Neutrophil (primary cell): Measurements from ENCODE around the gene ZNF423.

Source experiments
- H3K27ac ChIP-seq: fragments of 200-600 bp; sonication (generic); 2 replicates; pipeline ENCODE4 v1.5.1; 2016; ENCODE audit warnings: mild to moderate bottlenecking, moderate library complexity
- H3K27me3 ChIP-seq: fragments of 200-600 bp; sonication (generic); 2 replicates; pipeline ENCODE4 v1.6.0; 2016; ENCODE audit warnings: mild to moderate bottlenecking
- H3K36me3 ChIP-seq: fragments of 200-600 bp; sonication (generic); 2 replicates; pipeline ENCODE4 v1.5.1; 2017
- H3K4me1 ChIP-seq, 2 experiments: fragments of 200-600 bp in 1 of 2; sonication (generic) in 1 of 2; 1 replicate in 1 of 2; 2 replicates in 1 of 2; pipeline versions ENCODE4 v1.5.1 to v1.6.1; 2013 to 2016; ENCODE audit warnings: low read depth in 1 of 2, low read length in 1 of 2, mild to moderate bottlenecking in 1 of 2, moderate library complexity in 1 of 2; ENCODE audit not compliant: control insufficient read depth in 1 of 2, insufficient read depth in 1 of 2
- H3K4me3 ChIP-seq, 2 experiments: fragments of 200-600 bp in 1 of 2; sonication (generic) in 1 of 2; 1 replicate in 1 of 2; 2 replicates in 1 of 2; pipeline ENCODE4 v1.5.1; 2013 to 2016; ENCODE audit warnings: low read depth in 1 of 2, low read length in 1 of 2, mild to moderate bottlenecking in 1 of 2, moderate library complexity in 1 of 2
- H3K9me3 ChIP-seq: fragments of 200-600 bp; sonication (generic); 2 replicates; pipeline ENCODE4 v1.5.1; 2016
- TF ChIP-seq, protein P1 (sequence below): fragments of 200-600 bp; sonication (generic); IDR thresholded peaks from 2 replicates; pipeline ENCODE4 v1.5.1; 2016; ENCODE audit warnings: antibody characterized with exemption

The ZNF423 gene

DNA sequence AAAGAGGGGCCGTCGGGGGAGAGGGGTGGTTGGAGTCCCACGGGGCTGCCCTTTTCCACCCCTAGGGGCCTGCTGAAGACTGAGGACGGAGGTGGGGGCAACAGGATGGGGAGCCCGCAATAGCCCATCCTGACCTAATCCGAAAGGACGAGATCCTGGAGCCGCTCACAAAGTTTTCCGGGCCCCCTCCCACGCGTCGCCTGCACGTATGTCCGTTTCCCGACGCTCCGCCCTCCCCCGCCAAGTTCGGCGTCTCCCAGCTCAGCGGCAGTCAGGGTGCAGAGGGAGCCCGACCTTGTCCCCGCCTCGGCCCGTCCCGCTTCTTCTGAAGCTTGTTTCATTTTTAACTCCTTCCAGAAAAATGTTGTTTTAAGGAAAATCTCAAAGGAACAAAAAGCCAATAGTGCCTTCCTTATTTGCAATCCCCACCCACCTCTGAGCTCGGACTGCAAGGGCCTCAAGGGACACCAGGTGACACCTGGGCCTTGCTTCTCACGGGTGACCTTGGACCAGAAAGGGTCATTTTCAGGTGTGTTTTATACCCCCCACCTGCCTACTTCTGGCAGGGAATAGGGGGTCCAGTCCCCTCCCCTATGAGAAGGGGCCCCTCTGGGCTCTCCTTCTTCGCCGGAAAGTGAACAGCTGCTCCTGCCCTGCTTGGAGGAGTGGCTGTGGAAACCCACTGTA lies 3.4 kb upstream of the ZNF423 start:
- Histone ChIP-seq H3K36me3 (no peaks in the 10 kb centered on the region), H3K4me3 (no peak overlapping the region), H3K4me1 (peaks cover 11 to 42% of the 10 kb centered on the region in 2 experiments), H3K27me3 (peaks cover 100% of the 10 kb centered on the region), H3K9me3 (peaks cover 3% of the 10 kb centered on the region), H3K27ac (no peak overlapping the region)
- TF ChIP-seq, protein P1, sequence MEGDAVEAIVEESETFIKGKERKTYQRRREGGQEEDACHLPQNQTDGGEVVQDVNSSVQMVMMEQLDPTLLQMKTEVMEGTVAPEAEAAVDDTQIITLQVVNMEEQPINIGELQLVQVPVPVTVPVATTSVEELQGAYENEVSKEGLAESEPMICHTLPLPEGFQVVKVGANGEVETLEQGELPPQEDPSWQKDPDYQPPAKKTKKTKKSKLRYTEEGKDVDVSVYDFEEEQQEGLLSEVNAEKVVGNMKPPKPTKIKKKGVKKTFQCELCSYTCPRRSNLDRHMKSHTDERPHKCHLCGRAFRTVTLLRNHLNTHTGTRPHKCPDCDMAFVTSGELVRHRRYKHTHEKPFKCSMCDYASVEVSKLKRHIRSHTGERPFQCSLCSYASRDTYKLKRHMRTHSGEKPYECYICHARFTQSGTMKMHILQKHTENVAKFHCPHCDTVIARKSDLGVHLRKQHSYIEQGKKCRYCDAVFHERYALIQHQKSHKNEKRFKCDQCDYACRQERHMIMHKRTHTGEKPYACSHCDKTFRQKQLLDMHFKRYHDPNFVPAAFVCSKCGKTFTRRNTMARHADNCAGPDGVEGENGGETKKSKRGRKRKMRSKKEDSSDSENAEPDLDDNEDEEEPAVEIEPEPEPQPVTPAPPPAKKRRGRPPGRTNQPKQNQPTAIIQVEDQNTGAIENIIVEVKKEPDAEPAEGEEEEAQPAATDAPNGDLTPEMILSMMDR = no peak

DNA sequence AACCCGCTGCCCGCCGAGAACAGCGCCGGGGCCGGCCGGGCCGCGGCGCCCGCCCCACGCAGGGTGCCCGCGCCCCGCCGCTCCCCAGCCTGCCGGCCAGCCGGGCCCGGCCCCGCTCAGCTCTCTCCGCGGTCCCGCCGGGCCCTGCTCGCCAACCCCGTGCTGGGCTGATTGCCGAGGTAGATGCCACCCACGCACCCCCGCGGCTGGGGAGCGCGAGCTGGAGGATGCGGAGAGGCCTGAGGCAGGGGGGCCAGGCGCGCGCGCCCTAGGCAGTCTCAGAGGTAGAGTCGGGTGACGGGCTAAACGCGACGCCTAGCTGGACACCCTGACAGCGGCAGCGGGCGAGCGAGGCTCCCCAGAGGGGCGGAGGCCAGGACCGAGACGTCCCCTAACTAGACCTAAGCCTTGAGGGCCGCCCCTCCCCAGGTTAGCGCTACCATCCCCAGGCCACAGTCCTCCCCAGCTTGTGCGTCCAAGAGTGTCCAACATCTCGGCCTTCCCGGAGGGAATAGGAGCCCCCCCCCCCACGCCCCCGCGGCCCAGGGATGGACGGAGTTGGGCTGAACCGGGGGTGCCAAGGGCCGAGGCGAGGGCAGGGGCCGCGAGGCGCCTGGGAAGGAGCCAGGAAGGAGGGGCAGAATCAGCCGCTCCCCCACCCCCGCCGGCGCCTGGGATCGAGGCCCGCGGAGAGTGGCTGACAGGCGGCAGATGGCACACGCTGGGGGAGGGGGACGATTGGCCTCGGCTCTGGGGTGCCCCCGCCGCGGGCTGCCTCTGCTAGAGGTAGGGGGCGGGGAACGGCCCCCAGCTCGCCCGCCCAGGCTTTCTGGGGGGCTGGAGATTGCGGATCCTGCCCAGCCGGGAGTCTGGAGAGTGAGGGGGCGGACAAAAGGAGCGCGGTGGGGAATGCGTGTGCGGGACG lies 2.5 kb upstream of the ZNF423 start:
- no peak overlapping the region for H3K27ac ChIP-seq
- TF ChIP-seq, protein P1 = no peak
- peaks cover 11 to 42% of the 10 kb centered on the region in 2 experiments for H3K4me1 ChIP-seq
- peaks cover 100% of the 10 kb centered on the region for H3K27me3 ChIP-seq
- no peaks in the 10 kb centered on the region for H3K36me3 ChIP-seq
- no peak overlapping the region for H3K4me3 ChIP-seq
- peaks cover 3% of the 10 kb centered on the region for H3K9me3 ChIP-seq

DNA sequence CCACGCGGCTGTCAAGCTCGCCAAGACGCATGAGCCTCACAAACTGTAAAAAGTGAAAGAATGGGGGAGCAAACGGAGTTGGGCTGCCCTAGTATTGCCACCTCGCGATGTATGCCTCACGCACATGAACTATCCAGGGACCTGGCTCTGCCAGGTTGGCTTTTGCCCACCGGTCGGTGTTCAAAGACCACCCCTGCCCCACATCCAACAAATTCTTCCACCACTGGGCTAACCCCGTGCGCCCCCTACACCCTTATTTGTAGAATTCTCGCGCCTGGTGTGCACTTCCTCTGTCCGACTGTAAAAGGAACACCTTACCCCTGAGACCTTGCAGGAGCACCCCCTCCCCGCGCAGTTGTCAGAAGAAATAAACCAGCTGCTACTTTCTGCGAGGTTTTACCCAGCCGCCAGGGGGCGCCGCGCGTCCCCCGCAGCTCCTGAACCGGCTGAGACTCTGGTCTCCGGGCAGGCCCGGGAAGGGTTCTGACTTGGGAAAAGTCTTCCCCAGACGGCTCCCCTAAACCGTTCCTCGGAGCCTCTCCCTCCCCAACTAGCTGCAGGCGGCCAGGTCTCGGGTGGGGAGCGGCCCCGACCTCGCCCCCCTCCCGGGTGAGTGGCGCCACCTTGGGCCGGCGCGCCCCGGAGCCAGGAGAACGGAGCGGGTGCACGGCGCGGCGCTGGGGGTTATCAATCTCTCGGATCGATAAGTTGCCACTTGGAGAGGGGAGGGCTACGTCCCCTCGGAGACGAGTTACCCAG lies 1.7 kb upstream of the ZNF423 start:
- peaks cover 11 to 42% of the 10 kb centered on the region in 2 experiments for H3K4me1 ChIP-seq
- H3K27ac ChIP-seq = no peak overlapping the region
- H3K4me3 ChIP-seq = peak overlapping the region; percentile 17 to 35
- no peaks in the 10 kb centered on the region for H3K36me3 ChIP-seq
- TF ChIP-seq, protein P1 = peak; percentile 64
- peaks cover 3% of the 10 kb centered on the region for H3K9me3 ChIP-seq
- H3K27me3 ChIP-seq = peaks cover 100% of the 10 kb centered on the region

DNA sequence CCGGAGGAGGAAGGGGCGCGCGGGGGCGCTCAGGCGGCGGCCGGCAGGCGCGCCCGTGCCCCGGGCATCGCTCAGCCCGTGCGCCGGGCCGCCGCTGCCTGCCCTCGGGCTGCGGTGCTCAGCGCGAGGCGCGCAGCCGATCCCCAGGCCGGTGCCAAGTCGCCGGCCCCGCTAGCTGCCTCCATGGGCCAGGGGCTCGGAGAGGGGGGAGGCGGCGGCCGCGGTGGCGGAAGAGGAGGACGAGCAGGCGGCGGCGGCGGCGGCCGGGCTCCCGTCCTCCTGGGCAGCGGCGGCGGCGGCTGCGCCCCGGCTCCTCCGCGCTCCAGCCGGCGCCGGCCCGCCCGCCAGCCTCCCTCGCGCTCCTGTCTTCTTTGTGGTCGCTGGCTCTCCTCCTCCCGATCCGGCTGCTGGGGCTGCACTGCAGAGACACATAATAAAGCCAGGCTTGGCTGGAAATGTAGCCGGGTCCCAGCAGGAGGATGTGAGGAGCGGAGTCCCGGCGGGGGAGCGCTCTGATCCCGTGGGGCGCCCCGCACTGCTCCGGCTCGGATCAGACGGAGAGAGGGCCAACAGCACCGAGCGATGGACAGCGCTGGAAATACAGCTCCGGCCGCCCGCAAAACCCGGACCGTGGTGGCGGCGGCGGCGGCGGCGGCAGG lies 889 bp upstream of the ZNF423 start:
- Histone ChIP-seq H3K4me3 (no peak overlapping the region), H3K27me3 (peaks cover 100% of the 10 kb centered on the region), H3K36me3 (no peaks in the 10 kb centered on the region), H3K27ac (no peak overlapping the region), H3K4me1 (peaks cover 11 to 42% of the 10 kb centered on the region in 2 experiments), H3K9me3 (peaks cover 3% of the 10 kb centered on the region)
- TF ChIP-seq, protein P1 = no peak

DNA sequence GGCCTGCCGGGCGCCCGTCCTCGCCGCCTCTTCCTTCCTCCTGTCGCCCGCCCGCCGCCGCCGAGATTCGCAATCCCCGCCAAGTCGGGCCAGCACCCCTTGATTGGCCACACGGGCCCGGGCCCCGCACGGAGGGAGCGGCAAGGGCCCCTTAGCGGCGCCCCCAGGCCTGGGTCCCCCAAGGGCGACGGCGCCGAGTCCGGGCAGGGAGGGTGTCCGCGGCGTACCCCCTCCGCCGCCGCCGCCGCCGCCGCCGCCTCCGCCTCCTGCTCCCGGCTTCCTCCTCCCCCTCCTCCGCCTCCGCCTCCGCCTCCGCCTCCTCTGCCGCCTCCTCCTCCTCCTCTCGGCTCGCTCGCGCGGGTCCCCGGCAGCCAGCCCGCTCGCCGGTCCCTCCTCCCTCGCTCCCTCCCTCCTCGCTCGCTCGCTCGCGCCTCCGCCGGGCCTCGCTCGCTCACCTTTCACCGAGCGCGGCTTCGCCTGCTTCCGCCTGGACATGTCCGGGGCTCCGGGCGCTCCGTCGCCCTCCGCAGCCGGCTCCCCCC lies 561 bp downstream of the ZNF423 start:
- Histone ChIP-seq H3K27ac (no peak overlapping the region), H3K36me3 (no peaks in the 10 kb centered on the region), H3K4me3 (peak overlapping the region; percentile 39 to 69), H3K9me3 (no peaks in the 10 kb centered on the region), H3K4me1 (peaks cover 11 to 42% of the 10 kb centered on the region in 2 experiments), H3K27me3 (peaks cover 100% of the 10 kb centered on the region)
- TF ChIP-seq, protein P1 = no peak
